SU-DHL-6 (cell line): ENCODE measurements around the gene MTHFD1.

Experiments used
- CTCF ChIP-seq: fragments of 200-600 bp; sonication (generic); IDR thresholded peaks from one replicate; pipeline ENCODE4 v1.5.1; 2017; ENCODE audit warnings: antibody characterized with exemption, mild to moderate bottlenecking, low read length, moderate library complexity; ENCODE audit not compliant: insufficient read depth, poor library complexity, severe bottlenecking
- EZH2phosphoT487 ChIP-seq: fragments of 200-600 bp; sonication (generic), shearing (Covaris generic); conservative IDR thresholded peaks from 2 replicates; pipeline ENCODE4 v1.6.1; 2018; ENCODE audit warnings: mild to moderate bottlenecking, antibody characterized with exemption, low read length, moderate library complexity, mixed read lengths

- TF ChIP-seq CTCF: no peak
- TF ChIP-seq EZH2phosphoT487: no peak
Observed at GRCh38 chr14:64467101-64467500, 78.9 kb downstream of the MTHFD1 start.
